ENCODE results near the gene TEX53. TPM values are rescaled to one million over a fixed set of nuclear protein-coding genes. Genes with fewer than 3 reads are reported as not detected.

The TEX53 gene
- total and polyA plus RNA-seq, 10 of the 15 experiments (the other 5 are each of a cell fraction or from before 2014, with no cell fraction given) = not detected

- ATAC-seq (no peak), FAIRE-seq (no peak), DNase-seq (ENCODE audit: low read depth, low spot score) (no peak)
- intact Hi-C loops (cut with micrococcal nuclease; ENCODE audit: unreplicated experiment) = no loop called here
- Histone ChIP-seq H3K79me2 (ENCODE audit: control insufficient read depth, insufficient read depth, low read length) (no peaks in the 10 kb centered on the region), H3K4me3 (no peak overlapping the region), H3K4me1 (ENCODE audit: control insufficient read depth, insufficient read depth, low read length) (peaks cover 7% of the 10 kb centered on the region), H2AFZ (ENCODE audit: control insufficient read depth, low read depth, low read length) (no peak overlapping the region), H3K36me3 (ENCODE audit: control insufficient read depth in 2 of 2, insufficient read depth in 2 of 2, low read length in 1 of 2) (no peaks in the 10 kb centered on the region; a peak in 1 of 4 replicates), H3K9ac (ENCODE audit: control insufficient read depth, insufficient read depth, low read length) (no peak overlapping the region), H3K27me3 (replicated peaks in 1 of 2; ENCODE audit: control insufficient read depth in 2 of 2, insufficient read depth in 2 of 2, low read length in 1 of 2) (no peaks in the 10 kb centered on the region), H3K4me2 (ENCODE audit: control insufficient read depth, insufficient read depth) (no peak overlapping the region), H3K9me3 (replicated peaks; ENCODE audit: control insufficient read depth, insufficient read depth, low read length) (no peaks in the 10 kb centered on the region), H3K27ac (ENCODE audit: control insufficient read depth, insufficient read depth) (no peak overlapping the region), H4K20me1 (ENCODE audit: control insufficient read depth, insufficient read depth) (no peaks in the 10 kb centered on the region)
- no peak for TF ChIP-seq NR2C2 (IDR thresholded peaks at IDR 0.05; ENCODE audit: borderline replicate concordance, control insufficient read depth, insufficient read length, low read depth)
- no peak for TF ChIP-seq SMC3 (IDR thresholded peaks at IDR 0.05; ENCODE audit: borderline replicate concordance, low read length)
- no peak for TF ChIP-seq FOS (IDR thresholded peaks at IDR 0.05; ENCODE audit: borderline replicate concordance, extremely low read depth, insufficient read length)
- no peak for TF ChIP-seq TAF1 (IDR thresholded peaks at IDR 0.05; ENCODE audit: borderline replicate concordance, low read depth, low read length)
- no peak for TF ChIP-seq YY1 (IDR thresholded peaks at IDR 0.05; ENCODE audit: low read depth, low read length)
- no peak for TF ChIP-seq ATF3 (IDR thresholded peaks at IDR 0.05; ENCODE audit: borderline replicate concordance, extremely low read depth, low read depth, low read length)
- no peak for TF ChIP-seq SMARCA5 (IDR thresholded peaks at IDR 0.05)
- no peak for TF ChIP-seq HCFC1 (IDR thresholded peaks at IDR 0.05; ENCODE audit: low read length)
- in situ Hi-C loops (cut with MboI) = no loop called here
- no TSS peak for BruUV-seq (replicated peaks)
- SMC1A ChIA-PET (ENCODE audit: uncharacterized antibody, unreplicated experiment) = interaction anchor here (1.0 to 6.0 kb wide), 5 partner anchors 52 to 168 kb away, joined by 3 to 189 read pairs (median 56); partner anchors contain the start of gene WHRN
- POLR2A ChIA-PET = interaction anchor here (0.9 kb wide), 1 partner anchor 242 kb away, joined by 3 read pairs; no protein-coding TSS in a partner anchor
- 92% methylated on average over 8 of the region's 8 CpGs for WGBS (ENCODE audit: insufficient coverage, insufficient replicate concordance, low lambda C conversion rate, missing lambda C conversion rate)
- CTCF ChIA-PET = interaction anchor here (0.8 to 7.3 kb wide), 5 partner anchors 50 to 248 kb away, joined by 3 to 277 read pairs (median 114); partner anchors contain the start of gene ATP6V1G1
- RAD21 ChIA-PET (ENCODE audit: unreplicated experiment) = interaction anchor here (1.1 to 5.6 kb wide), 4 partner anchors 65 to 249 kb away, joined by 5 to 187 read pairs (median 82); partner anchors contain the start of genes ATP6V1G1 and WHRN
Observed at GRCh38 chr9:114655689-114656088, 1.9 kb downstream of the TEX53 start.

All from GM12878 (cell line).